Stomach (tissue), 4 donors: ENCODE results near the gene THSD7A.

ENCODE experiments used
- POLR2A ChIP-seq, 4 donors: fragments of 450-650 bp; IDR thresholded peaks; one replicate each; pipeline ENCODE4 v1.6.1; 2016; ENCODE audit warnings: antibody characterized with exemption in 4 of 4, control low read depth in 2 of 4, mild to moderate bottlenecking in 1 of 4, moderate library complexity in 1 of 4
- TF ChIP-seq, protein P1 (sequence below), 7 experiments: fragments of 450-650 bp in 4 of 7; fragments of 200-600 bp in 3 of 7; sonication (generic) in 3 of 7; IDR thresholded peaks; one replicate each; pipeline ENCODE4 v1.5.1; 2016 to 2019; ENCODE audit warnings: antibody characterized with exemption in 7 of 7, control low read depth in 2 of 7, mild to moderate bottlenecking in 1 of 7

DNA sequence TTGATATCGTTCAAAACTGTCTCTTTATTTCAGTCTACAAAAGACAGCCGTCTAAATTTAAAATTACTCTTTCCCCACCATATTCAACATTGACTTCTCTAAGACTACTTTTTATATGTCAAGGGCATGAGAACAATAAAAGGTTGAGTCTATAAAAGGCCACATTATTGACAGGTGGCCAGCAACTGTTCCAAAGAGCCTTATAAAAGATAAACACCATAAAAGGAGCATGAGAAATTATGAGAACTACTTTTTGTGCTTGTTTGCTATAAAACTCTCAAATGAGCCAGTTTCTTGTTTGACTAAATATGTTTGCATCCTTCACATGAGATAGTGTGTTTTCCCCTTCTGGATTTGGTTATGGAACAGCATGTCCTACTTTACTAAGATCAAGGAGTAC lies 189.2 kb downstream of the THSD7A start:
- TF ChIP-seq, protein P1, sequence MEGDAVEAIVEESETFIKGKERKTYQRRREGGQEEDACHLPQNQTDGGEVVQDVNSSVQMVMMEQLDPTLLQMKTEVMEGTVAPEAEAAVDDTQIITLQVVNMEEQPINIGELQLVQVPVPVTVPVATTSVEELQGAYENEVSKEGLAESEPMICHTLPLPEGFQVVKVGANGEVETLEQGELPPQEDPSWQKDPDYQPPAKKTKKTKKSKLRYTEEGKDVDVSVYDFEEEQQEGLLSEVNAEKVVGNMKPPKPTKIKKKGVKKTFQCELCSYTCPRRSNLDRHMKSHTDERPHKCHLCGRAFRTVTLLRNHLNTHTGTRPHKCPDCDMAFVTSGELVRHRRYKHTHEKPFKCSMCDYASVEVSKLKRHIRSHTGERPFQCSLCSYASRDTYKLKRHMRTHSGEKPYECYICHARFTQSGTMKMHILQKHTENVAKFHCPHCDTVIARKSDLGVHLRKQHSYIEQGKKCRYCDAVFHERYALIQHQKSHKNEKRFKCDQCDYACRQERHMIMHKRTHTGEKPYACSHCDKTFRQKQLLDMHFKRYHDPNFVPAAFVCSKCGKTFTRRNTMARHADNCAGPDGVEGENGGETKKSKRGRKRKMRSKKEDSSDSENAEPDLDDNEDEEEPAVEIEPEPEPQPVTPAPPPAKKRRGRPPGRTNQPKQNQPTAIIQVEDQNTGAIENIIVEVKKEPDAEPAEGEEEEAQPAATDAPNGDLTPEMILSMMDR (IDR thresholded peaks at IDR 0.05), result no peak
- TF ChIP-seq POLR2A (IDR thresholded peaks at IDR 0.05), result no peak
